ENCODE measurements around the gene PDE4D.

Gene PDE4D

DNA sequence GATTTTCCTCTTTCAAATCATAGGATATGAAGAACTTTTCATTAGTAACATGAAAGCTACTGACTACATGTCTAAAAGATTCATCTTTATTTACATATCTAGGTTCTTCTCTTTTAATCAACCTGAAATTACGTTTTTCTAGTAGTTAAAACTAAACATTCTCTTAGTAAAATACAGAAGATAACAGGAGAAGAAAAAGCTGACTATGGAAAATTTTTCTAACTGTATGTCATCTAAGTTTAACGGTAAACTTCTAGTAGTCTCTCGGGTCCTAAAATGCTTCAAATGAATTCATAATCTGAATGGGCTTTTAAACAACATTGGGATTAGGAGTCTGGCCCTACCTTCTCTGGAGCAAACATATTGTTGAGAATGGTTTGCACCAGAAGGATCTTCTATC, 151.9 kb downstream of the PDE4D start:
- DNase-seq (ENCODE audit: low read depth), result no peak

DNA sequence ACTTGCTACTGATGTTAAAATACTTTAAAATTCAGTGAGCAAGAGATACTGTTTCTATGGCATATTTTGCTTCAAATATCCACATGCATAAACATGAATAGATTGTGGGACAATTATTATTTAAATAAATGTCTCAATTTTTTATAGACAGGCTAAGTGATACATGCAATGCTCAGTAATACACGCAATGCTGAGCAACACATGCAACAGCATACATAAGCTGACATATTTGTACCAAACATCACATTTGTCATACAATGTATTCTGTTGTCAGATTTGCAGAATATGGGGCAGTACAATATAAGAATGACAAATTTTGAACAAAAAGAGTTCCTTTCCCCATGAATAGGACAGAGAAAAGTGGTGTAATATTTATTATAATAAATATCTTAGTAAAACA, 155.5 kb downstream of the PDE4D start:
- no peak for DNase-seq (ENCODE audit: low read depth)

DNA sequence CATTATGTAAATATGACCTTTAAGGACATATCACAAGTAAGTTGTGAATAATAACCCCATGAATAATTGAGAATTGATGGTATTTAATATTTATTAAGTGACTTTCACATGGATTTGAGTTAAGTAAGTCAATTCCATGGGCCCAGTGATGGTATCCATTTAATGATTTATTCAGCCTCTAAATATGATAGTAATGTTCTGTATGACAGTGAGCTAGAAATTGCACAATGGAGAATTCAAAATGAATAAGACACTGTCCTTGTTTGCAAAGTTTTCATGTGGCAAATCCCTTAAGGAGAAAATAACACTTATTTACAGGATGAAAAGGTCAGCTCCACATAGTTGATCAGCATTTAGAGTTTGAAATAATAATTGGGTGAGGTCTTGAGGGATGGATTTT, 160.7 kb downstream of the PDE4D start:
- no peak for DNase-seq (ENCODE audit: low read depth)

DNA sequence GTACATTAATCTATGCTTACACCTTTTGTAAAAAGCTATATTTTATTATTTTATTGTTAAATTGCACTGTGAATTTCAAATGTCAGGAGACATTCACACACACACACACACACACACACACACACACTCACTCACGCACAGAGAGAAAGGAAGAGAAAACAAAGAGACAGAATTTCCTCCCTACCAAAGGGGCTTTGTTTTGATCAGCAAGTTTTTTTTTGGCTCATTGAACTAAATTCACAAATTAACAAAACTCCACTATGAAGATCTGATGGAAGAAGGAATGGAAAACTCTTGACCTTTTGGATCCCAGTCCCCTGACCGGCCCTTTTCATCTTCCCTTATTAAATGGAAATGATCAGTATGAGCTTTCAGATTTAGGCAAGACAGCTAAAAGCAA, 161.2 kb downstream of the PDE4D start:
- no peak for DNase-seq (ENCODE audit: low read depth)

DNA sequence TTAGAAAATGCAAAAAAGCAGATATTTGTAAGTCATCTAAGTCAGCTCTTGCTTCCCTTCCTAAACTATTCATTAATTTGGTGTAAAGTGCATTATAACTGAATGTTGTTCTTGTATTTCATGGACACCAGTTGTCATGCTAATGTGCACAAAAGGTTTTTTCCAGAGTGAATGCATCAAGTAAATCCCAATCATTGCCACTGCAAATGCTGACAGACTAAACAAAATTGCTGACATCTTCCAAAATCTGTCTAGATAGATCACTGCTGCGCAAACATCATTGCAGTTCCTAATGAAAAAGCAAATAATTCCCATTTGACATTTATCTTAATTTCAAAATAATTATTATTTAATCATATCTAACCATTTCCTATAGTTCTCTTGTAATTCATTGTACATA, 161.7 kb downstream of the PDE4D start:
- DNase-seq (ENCODE audit: low read depth), result no peak

DNA sequence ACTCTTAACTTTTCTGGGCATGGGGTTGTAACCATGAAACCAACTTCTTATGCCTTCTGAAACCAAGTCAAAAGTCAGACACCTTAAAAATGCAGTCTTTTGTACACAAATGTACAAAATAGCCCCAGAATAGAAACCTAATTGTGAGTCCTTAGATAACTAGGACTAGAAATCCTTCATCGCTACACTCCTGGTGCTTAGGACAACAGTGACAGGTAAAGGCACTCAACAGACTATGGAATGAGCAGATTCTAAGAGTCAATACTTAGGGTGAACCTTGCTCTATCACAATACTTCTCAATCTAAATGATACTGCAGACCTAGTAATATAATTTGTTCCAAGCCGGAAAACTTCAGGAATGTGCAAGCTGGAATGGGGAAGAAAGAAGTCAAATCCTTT, 163.7 kb downstream of the PDE4D start:
- DNase-seq (ENCODE audit: low read depth), result no peak

DNA sequence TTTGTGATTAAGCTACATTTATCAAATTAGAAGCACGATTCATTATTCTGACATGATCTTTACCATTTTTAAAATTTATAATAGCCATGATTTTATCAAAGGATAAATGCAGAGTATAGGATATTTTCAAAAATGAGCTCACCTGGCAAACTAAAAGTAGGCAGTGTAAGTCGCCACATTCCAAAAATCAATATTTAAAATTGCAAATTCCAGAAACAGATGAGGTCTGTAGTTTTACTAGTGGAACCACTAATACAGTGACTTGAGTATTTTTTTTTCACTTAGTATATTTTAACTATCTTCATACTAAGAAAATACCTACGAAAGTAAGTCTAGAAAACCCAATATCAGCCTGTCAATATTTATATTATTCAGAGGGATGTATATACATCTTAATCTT, 164.2 kb downstream of the PDE4D start:
- DNase-seq (ENCODE audit: low read depth), result no peak

DNA sequence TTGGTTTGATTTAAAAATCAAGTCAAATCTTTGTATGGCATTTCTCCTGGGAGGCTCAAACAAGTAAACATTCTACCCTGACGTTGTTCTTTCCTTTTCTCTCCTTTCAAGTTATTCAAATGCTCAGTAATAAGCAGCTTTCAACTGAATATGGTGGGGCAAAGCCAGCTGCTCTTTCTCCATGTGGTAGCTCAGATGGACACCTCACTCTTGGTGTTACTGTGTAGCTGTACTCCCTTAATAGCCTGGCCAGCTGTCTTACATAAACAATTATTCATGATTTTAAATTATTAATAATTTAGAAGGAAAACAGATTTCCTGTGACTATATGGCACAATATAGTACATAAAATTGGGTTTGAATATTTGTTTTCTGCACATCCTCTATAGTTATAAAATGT, 165.2 kb downstream of the PDE4D start:
- no peak for DNase-seq (ENCODE audit: low read depth)

DNA sequence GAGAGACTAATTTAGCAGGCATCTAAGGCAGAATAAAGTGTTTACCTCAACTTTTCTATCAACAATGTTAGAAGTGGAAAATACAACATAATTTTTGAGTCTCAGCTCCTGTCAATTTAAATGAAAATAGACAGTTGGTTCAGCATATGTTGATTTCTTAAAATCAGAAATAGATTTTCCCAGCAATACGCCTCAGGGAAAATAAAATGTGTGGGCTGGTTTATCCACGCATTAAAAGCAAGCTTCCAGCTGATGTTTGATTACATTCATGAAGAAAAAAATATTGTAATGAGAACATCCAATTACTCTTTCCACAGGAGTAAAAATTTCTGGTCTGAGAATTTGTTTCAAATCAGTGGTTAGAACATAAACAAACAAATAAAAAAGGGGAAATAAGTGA, 166.3 kb downstream of the PDE4D start:
- DNase-seq (ENCODE audit: low read depth), result no peak

DNA sequence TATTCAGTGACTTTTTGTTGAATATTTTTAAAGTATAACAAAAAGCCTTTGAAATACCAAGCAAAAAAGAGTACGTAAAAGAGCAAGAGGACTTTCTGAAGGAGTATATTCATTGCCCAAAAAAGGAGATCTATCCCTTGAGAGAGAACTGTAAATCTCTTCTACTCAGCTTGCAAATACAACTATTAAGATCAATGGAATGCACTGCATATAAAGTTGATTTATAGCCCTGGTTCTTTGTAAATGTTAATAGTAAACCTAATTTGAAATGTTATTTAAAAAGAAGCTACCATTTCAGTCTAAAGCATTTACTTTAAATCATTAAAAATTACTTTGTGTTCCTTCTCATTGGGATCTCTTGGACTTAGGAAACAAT, 168.1 kb downstream of the PDE4D start:
- DNase-seq (ENCODE audit: low read depth), result no peak

DNA sequence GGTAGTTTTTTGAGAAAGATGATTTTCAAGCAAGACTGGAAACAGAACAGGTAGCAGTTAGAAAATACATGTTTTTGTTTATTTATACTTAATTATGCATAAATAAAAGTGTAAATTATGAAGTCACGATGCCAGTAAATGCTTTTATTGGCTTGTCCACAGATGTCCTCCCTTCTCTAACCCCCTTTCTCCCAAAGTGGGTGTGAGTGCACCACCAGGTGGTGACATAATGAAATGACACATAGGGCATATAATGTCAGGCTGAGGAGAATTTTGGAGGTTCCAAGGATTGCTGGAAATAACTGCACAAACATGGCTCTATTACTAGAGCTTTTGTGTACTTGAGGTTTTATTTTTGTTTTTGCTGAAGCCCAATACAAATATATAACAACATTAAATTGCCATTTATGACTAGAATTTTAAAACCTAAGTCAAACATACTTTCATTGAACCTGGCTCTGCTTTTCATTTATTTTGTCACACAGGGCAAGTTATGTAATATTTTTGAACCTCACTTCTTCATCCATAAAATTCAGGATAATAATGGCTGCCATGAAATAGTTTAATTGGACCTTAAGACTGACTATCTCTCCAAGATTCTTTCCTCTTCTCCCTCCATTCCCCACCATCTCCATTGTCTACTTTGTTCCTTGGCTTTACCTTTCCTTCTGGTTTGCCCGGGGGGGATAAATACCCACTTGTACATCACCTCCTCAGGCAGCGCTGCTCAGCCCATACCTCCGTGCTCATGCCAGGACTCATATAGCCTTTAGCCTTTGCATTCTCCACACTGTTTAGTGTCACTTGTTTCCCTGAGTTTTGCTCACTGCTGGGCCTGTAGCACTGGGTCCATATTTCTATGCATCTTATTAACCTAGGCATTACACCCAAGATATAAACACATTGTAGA, 168.8 kb downstream of the PDE4D start:
- no peak for DNase-seq (ENCODE audit: low read depth)

DNA sequence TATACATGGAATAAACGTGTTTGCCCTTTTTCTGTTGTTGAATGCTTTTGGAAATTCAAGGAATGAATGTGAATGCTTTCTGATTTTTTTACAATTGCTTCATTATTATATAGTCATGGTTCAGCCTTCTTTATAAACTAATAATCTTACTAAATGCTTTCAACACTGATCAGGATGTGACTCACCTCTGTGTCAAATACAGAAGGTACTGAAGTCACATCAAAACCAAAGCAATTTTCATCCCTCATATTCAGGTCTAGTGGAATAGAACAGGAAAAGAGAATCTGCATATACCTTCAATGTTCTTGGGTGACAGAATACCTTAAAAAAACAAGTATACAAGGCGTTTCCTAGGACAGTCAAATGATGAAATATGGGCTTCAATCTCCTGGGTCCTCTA, 170.7 kb downstream of the PDE4D start:
- DNase-seq (ENCODE audit: low read depth), result no peak

DNA sequence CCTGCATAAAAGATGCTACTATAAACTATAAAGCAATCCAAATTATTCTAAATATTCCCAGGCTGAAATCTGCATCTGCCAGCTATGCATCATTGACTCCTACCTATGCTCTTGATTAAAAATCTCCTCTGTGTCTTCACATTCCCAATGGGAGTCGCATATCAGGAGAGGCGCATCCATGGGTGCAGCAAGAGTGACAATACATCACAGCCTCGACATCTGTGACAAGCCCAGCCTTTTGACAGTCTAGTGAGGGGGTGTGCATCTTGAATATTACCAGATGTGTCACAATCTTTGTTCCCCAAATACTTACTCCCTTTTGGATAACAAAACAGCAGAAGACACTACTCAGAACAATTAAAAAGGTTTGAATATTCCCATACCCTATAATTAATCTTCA, 171.8 kb downstream of the PDE4D start:
- no peak for DNase-seq (ENCODE audit: low read depth)

DNA sequence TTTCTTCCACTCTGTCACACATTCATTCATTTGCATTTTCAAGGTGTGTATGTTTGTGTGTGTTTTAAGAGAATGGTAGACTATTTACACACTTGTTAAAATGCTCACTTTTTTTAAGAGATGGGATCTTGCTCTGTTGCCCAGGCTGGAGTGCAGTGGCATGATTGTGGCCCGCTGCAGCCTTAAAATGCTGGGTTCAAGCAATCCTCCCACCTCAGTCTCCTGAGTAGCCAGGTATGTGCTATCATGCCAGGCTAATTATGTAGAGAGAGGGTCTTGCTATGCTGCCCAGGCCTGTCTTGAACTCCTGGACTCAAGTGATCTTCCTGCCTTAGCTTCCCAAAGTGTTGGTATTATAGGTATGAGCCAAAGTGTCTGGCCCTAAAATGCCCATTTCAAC, 173.5 kb downstream of the PDE4D start:
- no peak for DNase-seq (ENCODE audit: low read depth)

DNA sequence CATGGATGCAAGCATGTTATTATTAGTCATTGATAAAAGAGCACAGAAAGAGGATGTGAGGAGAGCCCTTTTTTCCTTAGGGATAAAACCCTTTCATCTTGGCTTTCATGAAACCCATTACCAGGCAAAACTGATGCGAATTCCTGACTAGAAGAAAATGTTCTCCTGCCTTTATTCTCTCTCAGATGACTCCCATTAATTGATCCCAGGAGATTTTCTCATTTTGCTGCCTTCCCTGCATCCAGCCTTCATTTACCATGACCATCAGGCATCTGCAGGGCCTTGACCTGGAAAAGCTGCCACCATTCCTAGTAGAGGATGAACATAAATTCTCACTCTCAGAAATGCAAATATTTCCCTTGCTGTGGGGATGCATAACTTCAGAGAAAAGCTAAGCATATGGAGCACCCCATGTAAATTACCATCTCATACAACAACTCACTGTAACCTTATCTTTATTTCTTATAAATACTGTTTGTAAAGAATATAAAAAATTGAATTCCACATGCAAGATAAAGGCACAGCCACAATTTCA, 176.5 kb downstream of the PDE4D start:
- DNase-seq (ENCODE audit: low read depth), result no peak

DNA sequence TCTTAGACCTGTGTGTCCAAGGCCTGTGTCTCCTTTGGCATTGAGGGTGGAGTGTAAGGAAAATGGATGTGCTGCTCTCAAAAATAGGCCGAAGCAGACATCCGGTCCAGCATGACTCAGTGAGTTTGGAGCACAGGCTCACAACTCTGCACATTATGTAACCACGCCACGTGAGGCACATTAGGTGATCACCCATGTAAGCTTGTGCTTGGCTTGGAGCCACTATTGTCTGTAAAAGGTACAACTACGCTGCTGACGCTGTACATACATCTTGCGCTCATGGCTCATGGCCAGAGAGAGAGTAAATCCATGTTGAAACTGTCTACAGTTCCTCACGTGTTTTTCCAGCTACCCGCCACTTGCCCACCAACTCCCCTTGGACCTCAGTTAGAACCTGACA, 177.5 kb downstream of the PDE4D start:
- no peak for DNase-seq (ENCODE audit: low read depth)

DNA sequence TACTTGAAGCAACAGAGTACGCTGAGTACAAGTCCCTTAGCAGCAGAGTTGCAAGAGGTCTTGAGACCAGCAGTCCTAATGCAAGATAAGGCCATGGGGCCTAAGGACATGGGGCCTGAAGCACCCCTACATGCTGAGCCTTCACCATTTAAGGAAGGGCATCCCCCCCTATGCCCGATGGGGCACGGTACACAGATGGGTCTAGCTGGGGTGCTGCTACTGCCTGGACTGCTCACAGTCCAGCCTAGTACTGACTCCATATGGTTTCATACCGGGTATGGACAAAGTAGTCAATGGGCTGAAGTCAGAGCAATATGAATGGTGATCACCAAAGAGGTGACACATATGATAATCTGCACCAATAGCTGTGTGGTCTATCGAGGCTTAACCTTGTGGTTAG, 178.3 kb downstream of the PDE4D start:
- no peak for DNase-seq (ENCODE audit: low read depth)

DNA sequence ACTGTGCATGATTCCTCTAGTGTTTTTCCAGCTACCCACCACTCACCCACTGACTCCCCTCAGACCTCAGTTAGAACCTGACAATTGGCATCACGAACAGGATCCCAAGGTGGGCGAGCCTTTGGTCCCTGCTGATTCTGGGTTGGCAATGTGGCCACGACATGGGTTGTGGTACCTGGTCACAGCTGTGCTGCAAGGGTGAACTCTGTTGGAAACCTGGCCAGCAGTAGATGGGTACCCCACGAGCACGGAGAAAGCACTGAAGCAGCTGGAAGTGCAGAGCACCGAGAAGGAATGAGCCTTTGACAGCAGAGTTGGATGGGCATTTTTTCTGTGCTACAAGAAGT, 180.1 kb downstream of the PDE4D start:
- no peak for DNase-seq (ENCODE audit: low read depth)

DNA sequence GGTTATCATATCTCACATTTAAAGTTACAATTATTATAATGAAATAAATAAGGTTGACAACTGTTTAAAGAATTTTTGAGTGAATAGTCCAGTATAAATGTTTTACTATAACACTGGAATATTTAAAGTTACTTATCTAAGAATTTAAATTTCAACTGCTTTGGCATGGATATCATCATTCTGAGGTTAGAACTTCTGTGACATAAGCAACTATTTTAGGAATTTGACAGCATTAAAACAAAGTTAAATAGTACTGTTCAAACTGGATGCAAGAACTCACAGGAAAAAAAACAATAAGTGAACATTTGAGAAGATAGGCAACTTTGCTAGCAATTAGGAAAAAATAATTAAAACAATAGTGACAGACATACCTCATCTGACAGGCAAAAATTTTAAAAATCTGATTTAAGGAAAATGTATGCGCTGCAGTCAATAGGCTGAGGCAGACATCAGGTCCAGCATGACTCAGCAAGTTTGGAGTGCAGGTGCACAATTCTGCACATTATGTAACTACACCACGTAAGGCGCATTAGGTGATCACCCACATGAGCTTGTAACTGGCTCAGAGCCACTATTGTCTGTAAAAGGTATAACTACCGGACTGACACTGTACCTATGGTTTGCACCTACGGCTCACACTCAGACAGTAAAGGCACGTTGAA, 180.6 kb downstream of the PDE4D start:
- DNase-seq (ENCODE audit: low read depth), result no peak

DNA sequence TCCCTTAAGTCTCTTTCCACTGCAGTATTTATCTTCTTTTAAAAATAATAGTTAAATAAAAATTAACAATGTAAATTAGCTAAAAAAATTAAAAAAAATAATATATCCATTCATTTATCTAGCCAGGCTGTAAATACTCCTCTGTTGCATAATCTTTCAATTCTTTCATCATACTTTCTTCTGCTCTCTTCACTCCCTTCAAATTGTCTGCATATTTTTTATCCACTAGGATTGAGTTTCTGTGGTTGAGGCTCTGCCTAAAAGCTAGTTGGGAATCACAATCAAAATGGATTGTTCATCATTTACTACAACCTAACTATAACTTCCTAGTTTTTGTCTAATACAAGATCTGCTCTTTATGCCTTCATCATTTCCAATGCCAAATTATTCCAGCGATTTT, 182.2 kb downstream of the PDE4D start:
- no peak for DNase-seq (ENCODE audit: low read depth)

DNA sequence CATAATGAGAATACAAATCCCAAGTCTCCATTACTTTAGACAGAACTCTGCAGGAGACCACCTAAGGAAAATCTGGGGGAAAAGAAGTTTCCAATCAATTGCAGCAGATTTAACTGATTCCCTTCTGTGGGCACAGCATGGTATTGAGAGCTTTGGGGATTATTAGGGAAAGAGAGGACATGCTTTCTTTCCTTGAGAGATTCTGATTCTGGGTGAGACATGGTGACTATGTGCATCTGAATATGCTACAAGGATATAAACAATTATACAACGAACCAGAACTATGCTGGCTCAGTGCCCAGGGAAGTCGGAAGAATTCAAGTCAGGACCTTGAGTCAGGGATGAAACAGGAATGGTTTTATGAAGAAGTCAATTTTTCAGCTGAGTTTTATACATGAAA, 183.7 kb downstream of the PDE4D start:
- DNase-seq (ENCODE audit: low read depth), result no peak

DNA sequence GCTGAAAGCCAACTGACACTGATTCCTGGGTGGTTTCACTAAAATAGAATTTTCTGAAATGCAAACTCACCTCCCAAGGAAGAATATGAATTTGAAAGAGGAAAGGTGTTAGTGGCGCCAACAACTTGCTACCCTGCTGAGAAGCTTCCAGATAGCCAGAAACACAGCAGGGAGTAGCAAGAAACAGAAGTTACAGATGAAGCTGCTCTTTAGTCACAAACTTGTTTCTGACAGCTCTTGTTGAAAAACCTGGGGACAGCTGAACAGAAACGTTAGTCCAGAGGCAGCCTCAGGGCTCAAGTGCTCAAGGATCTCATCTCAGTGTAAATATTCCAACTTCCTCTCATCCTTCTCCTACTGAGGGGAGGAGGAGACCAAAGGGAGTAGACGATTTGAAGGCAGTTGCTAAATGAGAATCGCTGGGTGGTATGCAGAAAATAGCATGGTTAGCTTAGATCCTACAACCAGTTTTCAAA, 184.1 kb downstream of the PDE4D start:
- no peak for DNase-seq (ENCODE audit: low read depth)

DNA sequence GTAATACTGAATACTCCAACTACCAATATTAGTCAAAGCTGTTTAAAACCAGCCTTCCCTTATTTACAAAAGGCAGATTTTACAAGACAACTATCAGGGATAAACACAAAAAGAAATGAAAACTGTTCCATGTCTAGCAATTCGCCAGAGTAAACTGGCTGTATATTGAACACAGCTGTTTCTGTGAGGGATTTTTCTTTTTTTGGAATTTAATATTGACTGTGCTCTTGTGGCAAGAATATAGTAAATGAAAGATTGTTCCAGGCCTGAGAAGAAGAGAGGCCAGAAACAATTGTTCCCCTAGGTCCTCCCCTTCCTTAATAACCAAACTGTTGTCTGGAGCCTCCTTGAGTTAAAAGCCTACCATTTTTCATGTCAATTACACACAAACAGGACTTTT, 188.6 kb downstream of the PDE4D start:
- no peak for DNase-seq (ENCODE audit: low read depth)

DNA sequence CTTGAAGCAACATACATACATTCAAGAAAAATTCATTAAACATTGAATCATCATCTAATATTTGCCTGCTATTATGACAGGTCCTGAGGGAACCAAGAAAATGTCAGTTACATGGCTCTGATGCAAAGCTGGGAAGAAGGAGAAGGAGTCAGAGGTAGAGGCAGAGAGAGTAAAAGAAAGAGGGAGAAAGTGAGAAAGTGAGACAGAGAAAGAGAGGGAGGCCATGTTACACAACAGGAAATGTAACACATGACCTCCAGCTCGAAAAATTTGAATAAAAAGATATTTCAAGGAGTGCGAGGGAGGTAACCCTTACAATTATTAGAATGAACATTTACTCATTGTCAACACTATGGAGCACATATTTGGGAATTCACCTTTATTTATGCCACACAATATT, 189.7 kb downstream of the PDE4D start:
- no peak for DNase-seq (ENCODE audit: low read depth)

Measured in activated T-helper 9 cell treated with anti-CD3 and anti-CD28 coated beads, Interleukin-2, amount 50 U/mL, for 16 hours (primary cell).